Activated CD4-positive, alpha-beta memory T cell treated with anti-CD3 and anti-CD28 coated beads for 36 hours (primary cell): ENCODE results near the gene MRPL41. TPM values are rescaled to one million over a fixed set of nuclear protein-coding genes. Genes with fewer than 3 reads are reported as not detected.
"Not testable (repeated sequence)": the region's sequence is repeated elsewhere in the genome, so short reads cannot be mapped to it uniquely, and the experiment has no call there.

ENCODE experiments used
- CTCF ChIA-PET: fragments of 350-600 bp; sonication (Branson Sonifier 250); formaldehyde crosslinking; loops from one replicate; lab custom pipeline; 2021; ENCODE audit warnings: antibody characterized with exemption, inconsistent platforms; lab: Charles Lee
- POLR2A ChIA-PET: fragments of 350-600 bp; sonication (Branson Sonifier 250); formaldehyde crosslinking; loops from one replicate; lab custom pipeline; 2021; ENCODE audit warnings: antibody characterized with exemption; lab: Charles Lee
- DNase-seq: peaks from one replicate; pipeline ENCODE4 v3.0.0-alpha.2; 2020
- H3K27ac Mint-ChIP-seq: one replicate; pipeline ENCODE4 v1.8.0; 2021; ENCODE audit warnings: mixed read lengths
- H3K27me3 Mint-ChIP-seq: one replicate; pipeline ENCODE4 v1.8.0; 2021; ENCODE audit warnings: mixed read lengths
- H3K36me3 Mint-ChIP-seq: one replicate; pipeline ENCODE4 v1.8.0; 2021; ENCODE audit warnings: mixed read lengths
- H3K4me1 Mint-ChIP-seq: one replicate; pipeline ENCODE4 v1.8.0; 2021; ENCODE audit warnings: low read depth, mixed read lengths
- H3K4me3 Mint-ChIP-seq: one replicate; pipeline ENCODE4 v1.8.0; 2021; ENCODE audit warnings: mild to moderate bottlenecking, mixed read lengths
- H3K9me3 Mint-ChIP-seq: one replicate; pipeline ENCODE4 v1.8.0; 2021; ENCODE audit warnings: mixed read lengths
- intact Hi-C: fragments of 100-400 bp; cut with micrococcal nuclease; formaldehyde crosslinking; loops from one replicate; pipeline ENCODE4 v1.15.1; 2023
- total RNA-seq, 2 experiments: library from RNA; stranded (reverse); gene quantifications; one replicate each; pipeline ENCODE4 v1.2.3, GENCODE V29; 2021

The MRPL41 gene
- total RNA-seq, 2 experiments from 2014 or later, result 48.0 to 48.8 TPM

- CTCF ChIA-PET, result no interaction called here
- H3K36me3 Mint-ChIP-seq, result no peaks in the 10 kb centered on the region
- intact Hi-C loops, result no loop called here
Measured at GRCh38 chr9:137514691-137515337, 36.9 kb upstream of the MRPL41 start.

GRCh38 chr9:137515338-137515724 is 36.3 kb upstream of the MRPL41 start:
- intact Hi-C loops, result no loop called here
- H3K4me3 Mint-ChIP-seq, result no peak overlapping the region
- CTCF ChIA-PET, result no interaction called here
- DNase-seq, result no peak
- H3K36me3 Mint-ChIP-seq, result no peaks in the 10 kb centered on the region
- H3K9me3 Mint-ChIP-seq, result no peaks in the 10 kb centered on the region
- H3K4me1 Mint-ChIP-seq, result no peaks in the 10 kb centered on the region
- POLR2A ChIA-PET, result no interaction called here
- no peaks in the 10 kb centered on the region for H3K27me3 Mint-ChIP-seq
- H3K27ac Mint-ChIP-seq, result no peak overlapping the region

More at GRCh38 chr9:137514691-137515337, 36.9 kb upstream of the MRPL41 start:
- no peaks in the 10 kb centered on the region for H3K27me3 Mint-ChIP-seq
- POLR2A ChIA-PET, result no interaction called here
- no peak overlapping the region for H3K27ac Mint-ChIP-seq
- no peak for DNase-seq
- H3K4me1 Mint-ChIP-seq, result no peaks in the 10 kb centered on the region
- H3K9me3 Mint-ChIP-seq, result no peaks in the 10 kb centered on the region
- no peak overlapping the region for H3K4me3 Mint-ChIP-seq

DNA sequence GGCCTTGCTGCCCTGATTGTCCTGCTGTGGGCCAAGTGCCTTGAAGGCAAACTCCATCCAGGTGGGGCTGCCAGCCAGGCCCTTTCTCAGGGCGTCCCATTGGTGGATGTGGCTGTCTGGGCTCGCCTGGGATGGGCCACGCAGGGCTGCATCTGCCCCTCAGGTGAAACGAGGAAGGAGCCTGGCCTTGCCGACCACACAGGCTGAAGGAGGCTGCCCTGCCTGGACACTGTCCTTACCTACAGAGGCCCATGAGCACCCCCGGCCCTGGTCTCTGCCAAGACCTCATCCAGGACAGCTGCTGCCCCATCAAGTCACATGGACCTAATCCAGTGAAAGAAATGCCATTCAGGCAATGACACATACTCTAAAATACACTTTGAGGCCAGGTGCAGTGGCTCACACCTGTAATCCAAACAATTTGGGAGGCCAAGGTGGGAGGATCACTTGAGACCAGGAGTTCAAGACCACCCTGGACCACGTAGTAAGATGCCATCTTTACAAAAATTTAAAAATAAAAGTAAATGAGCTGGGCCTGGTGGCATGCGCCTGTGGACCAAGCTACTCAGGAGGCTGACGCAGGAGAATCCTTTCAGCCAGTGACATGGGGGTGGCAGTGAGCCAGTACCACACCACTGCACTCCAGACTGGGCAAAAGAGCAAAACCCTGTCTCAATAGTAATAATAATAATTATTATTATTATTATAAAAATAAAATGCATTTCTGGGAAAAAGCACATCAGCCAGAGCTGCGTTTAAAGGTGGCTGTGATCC is 35.3 kb upstream of the MRPL41 start:
- DNase-seq, result no peak
- POLR2A ChIA-PET, result no interaction called here
- Mint-ChIP-seq H3K9me3 (no peaks in the 10 kb centered on the region), H3K27ac (no peak overlapping the region), H3K4me1 (no peaks in the 10 kb centered on the region), H3K4me3 (no peak overlapping the region), H3K27me3 (no peaks in the 10 kb centered on the region), H3K36me3 (no peaks in the 10 kb centered on the region)
- intact Hi-C loops, result no loop called here
- CTCF ChIA-PET, result no interaction called here

GRCh38 chr9:137518661-137519459 is 32.8 kb upstream of the MRPL41 start:
- intact Hi-C loops, H3K4me3 Mint-ChIP-seq, H3K27me3 Mint-ChIP-seq, POLR2A ChIA-PET, DNase-seq, H3K36me3 Mint-ChIP-seq, H3K9me3 Mint-ChIP-seq, CTCF ChIA-PET, H3K4me1 Mint-ChIP-seq, H3K27ac Mint-ChIP-seq: not testable (repeated sequence)

DNA sequence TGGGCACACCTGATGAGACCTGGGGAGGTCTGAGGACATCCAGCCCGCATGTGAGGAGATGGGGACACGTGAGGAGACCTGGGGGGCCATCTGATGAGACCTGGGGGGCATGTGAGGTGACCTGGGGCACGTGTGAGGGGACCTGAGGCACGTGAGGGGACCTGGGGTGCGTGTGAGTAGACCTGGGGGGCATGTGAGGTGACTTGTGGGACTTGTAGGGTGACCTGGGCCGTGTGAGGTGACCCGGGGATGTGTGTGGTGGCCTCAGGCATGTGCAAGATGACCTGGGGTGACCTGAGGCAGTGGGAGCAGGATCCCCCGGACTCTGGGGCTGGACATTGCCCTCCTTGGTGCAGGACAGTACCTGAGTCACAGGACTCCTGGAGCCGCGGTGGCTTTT is 32.1 kb upstream of the MRPL41 start:
- DNase-seq, result no peak
- Mint-ChIP-seq H3K27me3 (no peaks in the 10 kb centered on the region), H3K4me3 (no peak overlapping the region), H3K27ac (no peak overlapping the region), H3K36me3 (no peaks in the 10 kb centered on the region), H3K4me1 (no peaks in the 10 kb centered on the region), H3K9me3 (no peaks in the 10 kb centered on the region)
- intact Hi-C loops, result no loop called here
- ChIA-PET POLR2A (no interaction called here), CTCF (no interaction called here)

- Mint-ChIP-seq H3K4me3 (no peak overlapping the region), H3K9me3 (no peaks in the 10 kb centered on the region), H3K4me1 (peaks cover 3% of the 10 kb centered on the region), H3K27ac (no peak overlapping the region), H3K27me3 (no peaks in the 10 kb centered on the region), H3K36me3 (no peaks in the 10 kb centered on the region)
- ChIA-PET CTCF (no interaction called here), POLR2A (no interaction called here)
- intact Hi-C loops, result no loop called here
- no peak for DNase-seq
Measured at GRCh38 chr9:137520614-137521404, 30.9 kb upstream of the MRPL41 start.

- no peak for DNase-seq
Measured at GRCh38 chr9:137521405-137521985, 30.2 kb upstream of the MRPL41 start.

DNA sequence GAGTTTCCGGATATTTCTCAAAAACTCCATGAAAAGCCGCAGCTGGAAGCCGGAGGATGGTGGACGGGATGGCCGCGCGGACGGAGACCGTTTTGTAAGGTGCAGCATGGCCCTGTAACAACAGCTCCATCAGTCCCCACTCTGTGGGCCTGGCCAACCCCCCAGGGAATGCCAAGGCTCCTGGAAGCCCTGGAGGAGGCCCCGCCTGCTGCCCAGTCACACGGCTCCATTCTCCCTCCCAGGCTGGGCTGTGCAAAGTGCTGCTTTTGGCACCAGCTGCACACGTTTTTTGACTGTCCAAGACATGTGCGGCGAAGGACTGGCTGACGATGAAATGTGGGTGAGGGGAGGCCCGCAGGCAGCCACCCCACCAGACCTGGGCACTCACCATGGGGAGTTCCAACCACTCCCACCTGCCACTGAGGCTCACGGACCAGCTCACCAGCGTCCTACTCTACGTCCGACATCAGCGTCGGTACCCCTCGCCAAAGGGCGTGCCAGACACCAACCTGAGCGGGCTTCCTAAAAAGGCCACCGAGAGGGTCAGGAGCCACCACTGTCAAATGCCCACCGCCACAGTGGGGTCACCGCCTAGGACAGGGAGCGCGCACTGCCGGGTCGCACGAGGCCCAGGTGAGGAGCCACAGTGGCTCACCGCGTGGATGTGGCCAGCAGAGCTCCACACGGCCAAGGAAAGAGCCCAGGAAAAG is 28.8 kb upstream of the MRPL41 start:
- intact Hi-C loops, result no loop called here
- Mint-ChIP-seq H3K27ac (no peak overlapping the region), H3K27me3 (no peaks in the 10 kb centered on the region), H3K4me3 (no peak overlapping the region), H3K4me1 (peaks cover 6% of the 10 kb centered on the region), H3K9me3 (no peaks in the 10 kb centered on the region), H3K36me3 (no peaks in the 10 kb centered on the region)
- ChIA-PET POLR2A (no interaction called here), CTCF (no interaction called here)
- DNase-seq, result no peak

More at GRCh38 chr9:137521405-137521985, 30.2 kb upstream of the MRPL41 start:
- intact Hi-C loops, result no loop called here
- H3K27ac Mint-ChIP-seq, result no peak overlapping the region
- H3K4me1 Mint-ChIP-seq, result peaks cover 3% of the 10 kb centered on the region
- ChIA-PET CTCF (no interaction called here), POLR2A (no interaction called here)
- H3K36me3 Mint-ChIP-seq, result no peaks in the 10 kb centered on the region
- no peak overlapping the region for H3K4me3 Mint-ChIP-seq
- no peaks in the 10 kb centered on the region for H3K27me3 Mint-ChIP-seq
- no peaks in the 10 kb centered on the region for H3K9me3 Mint-ChIP-seq

- no peak for DNase-seq
- H3K4me1 Mint-ChIP-seq, result peaks cover 7% of the 10 kb centered on the region
- ChIA-PET POLR2A (no interaction called here), CTCF (interaction anchor here (0.6 to 0.9 kb wide), 3 partner anchors 15 to 576 kb away, joined by 3 to 4 read pairs (median 3); partner anchors contain the start of genes EXD3 and NOXA1)
- no peak overlapping the region for H3K27ac Mint-ChIP-seq
- intact Hi-C loops, result no loop called here
- H3K4me3 Mint-ChIP-seq, result no peak overlapping the region
- H3K27me3 Mint-ChIP-seq, result no peaks in the 10 kb centered on the region
- H3K36me3 Mint-ChIP-seq, result no peaks in the 10 kb centered on the region
- no peaks in the 10 kb centered on the region for H3K9me3 Mint-ChIP-seq
Measured at GRCh38 chr9:137524161-137524980, 27.3 kb upstream of the MRPL41 start.

GRCh38 chr9:137524981-137525317 is 26.7 kb upstream of the MRPL41 start:
- peaks cover 9% of the 10 kb centered on the region for H3K4me1 Mint-ChIP-seq
- intact Hi-C loops, result no loop called here

More at GRCh38 chr9:137524981-137525317, 26.7 kb upstream of the MRPL41 start:
- no peaks in the 10 kb centered on the region for H3K9me3 Mint-ChIP-seq
- DNase-seq, result no peak
- CTCF ChIA-PET, result interaction anchor here (0.6 to 0.9 kb wide), 3 partner anchors 16 to 575 kb away, joined by 3 to 4 read pairs (median 3); partner anchors contain the start of genes EXD3 and NOXA1
- no peaks in the 10 kb centered on the region for H3K36me3 Mint-ChIP-seq
- POLR2A ChIA-PET, result no interaction called here
- no peak overlapping the region for H3K4me3 Mint-ChIP-seq
- H3K27ac Mint-ChIP-seq, result no peak overlapping the region
- H3K27me3 Mint-ChIP-seq, result no peaks in the 10 kb centered on the region
